ENCODE measurements around the gene MTA3.

DNA sequence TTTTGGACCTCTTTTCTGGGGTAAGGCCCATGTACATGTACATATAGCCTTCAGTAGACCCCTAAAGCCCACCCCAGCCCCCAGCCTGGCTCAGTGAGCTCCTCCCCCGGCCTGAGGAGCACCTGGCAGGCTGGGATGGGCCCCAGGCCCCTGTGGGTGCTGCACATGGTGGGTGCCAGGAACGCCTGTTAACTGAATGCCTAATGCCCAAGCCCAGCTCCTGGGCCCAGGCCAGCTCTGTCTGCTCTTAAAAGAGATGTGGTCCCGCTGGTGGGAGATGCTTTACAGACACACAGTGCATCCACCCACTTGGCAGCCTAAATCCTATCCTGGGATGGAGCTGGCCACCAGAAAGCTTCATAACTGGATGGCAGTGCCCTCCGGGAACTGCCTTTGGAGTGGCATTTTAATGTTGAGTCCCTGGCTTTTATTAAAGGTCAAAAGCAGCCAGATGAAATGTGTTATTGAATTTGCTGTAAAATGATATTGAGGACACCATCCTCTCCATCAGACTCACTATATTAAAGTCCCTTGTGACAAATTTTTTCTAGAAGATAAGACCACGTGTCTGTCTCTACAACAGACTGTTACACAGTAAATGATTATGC lies 203.2 kb downstream of the MTA3 start:
- TF ChIP-seq, protein P1, sequence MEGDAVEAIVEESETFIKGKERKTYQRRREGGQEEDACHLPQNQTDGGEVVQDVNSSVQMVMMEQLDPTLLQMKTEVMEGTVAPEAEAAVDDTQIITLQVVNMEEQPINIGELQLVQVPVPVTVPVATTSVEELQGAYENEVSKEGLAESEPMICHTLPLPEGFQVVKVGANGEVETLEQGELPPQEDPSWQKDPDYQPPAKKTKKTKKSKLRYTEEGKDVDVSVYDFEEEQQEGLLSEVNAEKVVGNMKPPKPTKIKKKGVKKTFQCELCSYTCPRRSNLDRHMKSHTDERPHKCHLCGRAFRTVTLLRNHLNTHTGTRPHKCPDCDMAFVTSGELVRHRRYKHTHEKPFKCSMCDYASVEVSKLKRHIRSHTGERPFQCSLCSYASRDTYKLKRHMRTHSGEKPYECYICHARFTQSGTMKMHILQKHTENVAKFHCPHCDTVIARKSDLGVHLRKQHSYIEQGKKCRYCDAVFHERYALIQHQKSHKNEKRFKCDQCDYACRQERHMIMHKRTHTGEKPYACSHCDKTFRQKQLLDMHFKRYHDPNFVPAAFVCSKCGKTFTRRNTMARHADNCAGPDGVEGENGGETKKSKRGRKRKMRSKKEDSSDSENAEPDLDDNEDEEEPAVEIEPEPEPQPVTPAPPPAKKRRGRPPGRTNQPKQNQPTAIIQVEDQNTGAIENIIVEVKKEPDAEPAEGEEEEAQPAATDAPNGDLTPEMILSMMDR (conservative IDR thresholded peaks at IDR 0.05; ENCODE audit: low read length) = no peak
- TF ChIP-seq EZH2phosphoT487 (IDR thresholded peaks at IDR 0.05; ENCODE audit: borderline replicate concordance) = no peak

All from Loucy (cell line).